Activated CD4-positive, alpha-beta T cell treated with anti-CD3 and anti-CD28 coated beads for 48 hours (primary cell): ENCODE measurements around the gene FEM1B.

ENCODE experiments used
- DNase-seq: peaks from one replicate; pipeline ENCODE4 v3.0.0-alpha.2; 2020

The FEM1B gene

DNA sequence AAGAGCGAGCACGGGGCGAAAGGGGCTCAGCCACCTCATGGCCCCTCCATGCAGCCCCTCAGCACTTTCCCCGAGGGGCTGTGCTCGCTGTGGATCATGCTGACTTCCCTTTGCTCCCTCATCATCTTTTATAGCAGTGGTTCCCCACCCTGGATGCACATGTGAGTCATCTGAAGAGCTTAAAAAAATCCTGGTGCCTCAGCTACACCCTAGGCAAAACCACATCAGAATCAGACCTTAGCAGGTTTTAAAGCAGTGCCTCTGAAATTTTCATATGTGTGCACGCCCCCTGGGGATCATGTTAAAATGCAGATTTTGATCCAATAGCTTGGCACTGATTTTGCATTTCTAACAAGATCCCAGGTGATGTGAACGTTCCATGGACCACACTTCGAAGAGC lies 50.9 kb downstream of the FEM1B start:
- no peak for DNase-seq

DNA sequence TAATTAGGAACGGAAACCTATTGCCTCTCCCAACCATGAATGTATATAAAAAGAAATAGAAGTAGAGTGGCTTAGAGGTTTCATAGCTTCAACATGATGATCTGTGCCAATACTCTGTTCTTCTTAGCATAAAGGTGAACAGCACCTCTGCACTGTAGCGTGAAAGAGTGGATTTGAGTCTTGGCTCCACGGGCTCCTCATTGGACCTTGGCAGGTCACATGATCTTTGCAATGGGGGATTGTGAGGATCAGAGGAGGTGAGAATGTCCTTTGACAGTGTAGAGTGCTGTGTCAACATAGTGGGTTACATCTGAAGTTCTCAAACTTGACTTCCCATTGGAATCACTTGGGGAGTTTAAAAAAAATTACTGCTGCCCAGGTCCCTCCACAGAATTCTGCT lies 51.4 kb downstream of the FEM1B start:
- DNase-seq, result no peak

DNA sequence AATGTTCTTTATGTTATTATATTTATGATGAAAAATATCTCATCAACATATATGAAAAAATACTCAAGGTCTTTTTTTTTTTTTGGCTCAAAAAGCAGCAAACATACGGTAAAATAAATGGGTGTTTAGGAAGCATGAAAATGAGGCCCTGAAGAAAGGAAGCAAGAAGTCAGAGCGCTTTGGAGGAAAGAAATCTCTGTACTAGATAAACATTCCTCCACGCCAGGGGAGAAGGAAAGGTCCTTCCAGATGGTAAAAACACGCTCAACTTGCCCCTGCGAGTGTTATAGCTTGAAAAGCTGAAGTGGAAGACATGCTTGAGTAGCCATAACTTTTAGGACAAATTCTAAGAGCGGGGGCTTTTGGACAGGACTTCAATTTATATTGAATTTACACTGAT lies 52.9 kb downstream of the FEM1B start:
- DNase-seq, result no peak

DNA sequence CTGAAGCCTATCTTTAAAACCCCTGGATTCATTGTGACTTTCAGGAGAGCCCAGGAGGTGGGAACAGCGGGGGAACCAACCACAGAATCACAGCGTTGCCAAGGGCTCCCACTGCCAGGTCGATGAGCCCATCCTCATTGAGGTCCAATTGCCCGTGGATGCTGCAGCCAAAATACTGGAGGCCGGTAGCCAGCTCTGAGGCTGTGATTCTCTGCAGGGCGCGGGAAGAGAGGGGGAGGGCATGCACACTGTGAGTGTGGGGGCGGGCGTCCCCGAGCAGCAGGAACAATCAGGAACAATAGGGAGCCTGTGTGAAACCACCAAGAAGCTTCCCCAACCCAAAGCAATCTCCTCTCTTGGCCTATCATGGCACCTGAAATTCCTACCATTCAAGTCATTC lies 53.4 kb downstream of the FEM1B start:
- DNase-seq, result no peak

DNA sequence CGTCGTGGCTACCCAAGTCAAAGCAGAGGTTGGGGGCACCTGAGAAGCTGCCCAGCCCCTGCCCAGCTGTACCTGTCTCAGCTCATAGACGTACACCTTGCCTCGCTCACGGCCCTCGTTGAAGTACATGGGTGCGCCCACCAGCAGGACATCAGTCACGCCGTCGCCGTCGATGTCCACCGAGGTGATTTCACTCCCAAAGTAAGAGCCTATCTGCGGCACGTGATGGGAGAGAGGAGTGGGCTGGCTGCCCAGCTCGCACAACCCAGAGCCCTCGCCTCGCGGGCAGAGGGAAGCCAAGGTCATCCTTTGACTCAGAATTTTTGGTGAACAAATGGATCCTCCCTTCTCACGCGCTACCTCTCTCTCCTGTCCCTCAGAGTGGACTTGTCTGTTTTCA lies 54.7 kb downstream of the FEM1B start:
- DNase-seq, result no peak

DNA sequence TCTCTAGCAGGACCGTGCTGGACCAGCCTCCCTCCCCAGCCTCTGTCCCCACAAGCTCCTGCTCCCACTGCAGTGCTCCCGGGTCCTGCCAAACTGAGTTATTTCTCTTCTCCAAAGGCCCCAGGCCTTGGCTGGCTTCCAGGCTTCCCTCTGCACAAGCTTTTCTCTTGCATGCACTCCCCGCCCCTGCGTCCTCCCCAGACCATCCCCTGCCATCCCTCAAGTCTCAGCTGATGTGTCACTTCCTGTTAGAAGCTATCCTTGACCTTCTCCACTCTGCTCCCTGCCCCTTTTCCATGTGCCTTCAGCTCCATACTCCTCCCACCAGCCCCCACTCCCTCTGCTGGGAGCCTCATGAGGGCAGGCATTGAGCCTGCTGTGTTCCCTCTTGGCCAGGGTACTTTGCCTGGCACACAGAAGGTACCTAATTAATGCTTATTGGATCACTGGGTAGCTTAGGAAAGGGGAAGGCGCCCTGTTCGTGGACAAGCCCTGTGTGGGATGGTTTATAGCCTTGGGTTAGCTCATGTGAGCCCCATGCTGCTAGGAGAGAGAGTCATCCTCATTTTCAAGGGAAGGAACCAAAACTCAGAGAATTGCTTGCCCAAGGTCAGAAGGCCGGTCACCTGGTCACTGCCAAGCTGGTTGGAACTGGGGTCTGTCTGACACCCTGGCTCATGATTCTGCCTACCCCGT lies 56.4 kb downstream of the FEM1B start:
- no peak for DNase-seq

DNA sequence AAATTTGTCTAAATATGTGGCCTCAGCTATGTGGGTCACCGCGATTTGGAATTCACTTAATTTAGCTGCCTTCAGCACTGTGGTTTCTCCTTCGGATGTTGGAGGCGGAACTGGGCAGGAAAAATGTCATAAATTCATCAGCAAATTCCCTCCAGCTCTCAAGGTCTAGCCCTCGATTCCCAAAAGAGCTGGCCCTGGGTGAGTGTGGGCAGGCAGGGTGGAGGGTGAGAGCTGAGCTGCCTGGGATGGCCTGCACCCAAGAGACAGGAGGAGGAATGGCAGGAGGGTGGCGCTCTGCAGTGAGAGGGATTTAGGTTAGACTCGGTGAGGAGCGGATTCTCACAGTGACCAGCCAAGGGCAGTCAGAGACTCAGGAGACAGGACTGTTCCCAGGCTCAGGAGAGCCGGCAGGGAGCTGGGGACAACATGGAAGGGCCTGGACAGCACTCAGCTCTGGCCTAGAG lies 57.1 kb downstream of the FEM1B start:
- DNase-seq, result no peak

DNA sequence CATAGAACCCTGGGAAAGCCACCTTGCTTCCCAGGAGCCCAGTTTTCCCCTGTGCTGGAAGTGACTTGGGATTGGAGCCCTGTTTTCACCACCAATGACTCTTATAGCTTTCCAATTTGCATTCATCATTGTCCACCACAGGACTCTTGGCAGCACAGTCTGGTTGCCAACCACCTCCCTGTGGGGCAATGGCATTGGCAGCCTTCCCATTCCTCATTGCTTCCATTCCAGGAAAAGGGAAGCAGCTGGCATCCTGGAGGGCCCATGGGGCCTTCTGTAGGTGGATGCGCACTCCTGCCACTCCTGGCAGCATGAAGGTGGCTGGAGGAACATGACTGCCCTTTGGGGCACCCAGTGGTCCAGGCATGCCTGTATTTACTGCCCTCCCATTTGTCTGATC lies 57.7 kb downstream of the FEM1B start:
- no peak for DNase-seq

DNA sequence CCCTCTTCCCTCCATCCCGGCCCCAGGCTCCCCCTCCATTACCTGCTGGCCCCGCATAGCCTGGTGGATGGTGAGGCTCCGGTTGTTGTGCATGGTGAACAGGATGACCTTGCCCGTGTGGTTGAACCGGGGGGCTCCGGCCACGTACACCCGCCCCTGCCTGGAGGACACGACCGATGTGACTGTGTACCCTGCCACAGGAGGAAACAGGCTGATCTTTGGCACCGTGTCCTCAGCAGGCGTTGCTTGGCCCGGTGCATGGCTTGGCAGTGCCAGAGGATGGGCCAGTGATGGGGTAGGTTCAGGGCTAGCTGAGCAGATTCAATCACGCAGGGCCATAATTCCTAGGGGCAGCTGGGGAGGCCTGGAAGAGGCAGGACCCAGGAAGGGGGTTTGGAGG lies 58.1 kb downstream of the FEM1B start:
- DNase-seq, result no peak

DNA sequence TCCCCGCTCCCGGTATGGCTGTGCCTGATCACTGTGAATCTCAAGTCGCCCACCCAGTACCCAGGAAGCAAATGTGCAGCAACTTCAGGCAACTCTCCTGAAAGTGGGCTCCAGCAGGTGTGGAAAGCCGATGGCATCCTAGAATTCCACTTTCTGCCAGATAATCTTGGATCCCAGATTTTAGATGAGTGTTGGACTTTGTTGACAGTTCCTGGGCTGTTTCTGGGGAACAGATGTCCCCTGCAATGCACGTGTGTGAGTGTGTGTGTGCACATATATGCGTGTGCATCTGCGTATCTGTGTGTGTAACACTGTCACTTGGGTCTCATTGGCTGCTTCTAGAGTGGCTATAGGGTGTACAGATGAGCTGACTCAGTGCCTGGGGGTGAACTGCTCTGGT lies 59.0 kb downstream of the FEM1B start:
- no peak for DNase-seq

DNA sequence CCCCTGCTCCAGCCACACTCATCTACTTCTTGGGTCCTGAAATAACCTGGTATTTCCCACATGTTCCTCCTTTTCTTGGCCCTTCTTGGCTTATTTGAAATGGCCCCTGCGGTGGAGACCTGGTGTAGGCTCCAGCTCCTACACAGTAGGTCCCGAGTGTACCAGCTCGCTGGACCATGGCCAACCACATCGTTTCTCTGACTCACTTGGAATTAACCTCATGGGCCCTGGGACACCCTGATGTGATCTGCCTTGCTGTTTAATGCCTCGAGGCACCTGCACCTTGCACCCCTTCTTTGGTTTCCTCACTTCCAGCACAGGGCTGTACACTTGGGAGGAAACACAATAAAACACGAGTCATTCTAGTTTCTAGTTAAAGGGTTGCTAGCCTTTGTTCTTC lies 60.3 kb downstream of the FEM1B start:
- DNase-seq, result no peak

DNA sequence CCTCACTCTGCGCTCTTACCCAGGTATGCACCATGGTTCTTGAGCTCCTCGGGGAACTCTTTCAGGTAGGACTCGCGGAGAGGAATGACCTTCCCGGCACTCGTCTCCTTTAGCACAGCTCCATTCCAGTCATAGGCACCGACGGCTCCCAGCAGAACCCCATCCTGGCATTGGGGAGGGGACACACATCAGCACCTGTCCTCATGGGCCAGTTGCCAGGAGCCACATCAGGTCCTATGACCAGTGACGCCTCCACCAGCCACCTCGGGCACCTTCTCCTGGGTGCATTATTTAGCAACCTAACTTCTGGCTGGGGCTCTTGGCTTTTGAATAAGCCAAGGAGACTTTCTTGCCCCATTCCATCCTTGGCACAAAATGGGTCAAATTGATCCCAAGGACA lies 61.9 kb downstream of the FEM1B start:
- no peak for DNase-seq

DNA sequence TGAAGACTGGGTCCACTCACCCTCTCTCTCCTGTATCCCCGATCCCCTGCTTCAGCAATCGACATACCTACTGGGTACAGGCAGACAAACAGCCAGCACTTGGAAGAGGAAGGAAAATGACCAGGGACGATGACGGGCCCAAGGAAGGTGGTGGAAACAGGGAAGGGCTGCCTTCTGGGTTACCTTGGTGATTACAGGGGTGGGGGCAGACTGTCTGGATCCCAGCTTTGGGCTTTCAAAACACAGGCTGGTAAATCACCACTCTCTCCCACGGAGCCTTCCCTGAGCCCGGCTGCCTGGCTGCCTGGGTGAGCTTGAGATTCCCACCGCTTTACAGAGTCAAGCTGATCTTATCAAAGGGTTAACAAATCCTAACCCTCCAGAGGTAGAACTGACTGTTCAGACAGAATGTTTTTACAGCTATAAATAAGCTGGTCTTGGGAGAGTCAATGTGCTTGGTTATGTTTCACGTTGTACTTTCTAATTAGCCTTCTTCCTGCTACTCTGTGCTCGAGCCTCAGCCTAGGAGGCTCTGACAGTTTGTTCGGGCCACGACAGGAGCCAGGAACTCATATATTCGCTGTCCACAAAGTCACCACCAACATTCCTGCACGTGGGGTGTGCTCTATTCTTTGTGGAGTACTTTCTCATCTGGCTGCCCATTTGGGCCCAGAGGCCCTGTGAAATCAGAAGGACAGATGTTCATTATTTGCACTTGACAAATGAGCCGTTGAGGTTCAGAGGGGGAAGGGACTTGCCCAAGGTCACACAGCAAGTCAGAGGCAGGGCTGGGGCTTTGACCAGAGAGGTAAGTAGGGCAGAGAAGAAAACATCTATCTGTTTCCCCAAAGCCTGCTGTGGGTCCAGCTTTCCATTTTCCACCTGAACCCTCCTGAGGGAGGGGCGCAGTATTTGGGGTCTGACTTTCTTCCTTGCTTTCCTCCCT lies 63.5 kb downstream of the FEM1B start:
- no peak for DNase-seq

DNA sequence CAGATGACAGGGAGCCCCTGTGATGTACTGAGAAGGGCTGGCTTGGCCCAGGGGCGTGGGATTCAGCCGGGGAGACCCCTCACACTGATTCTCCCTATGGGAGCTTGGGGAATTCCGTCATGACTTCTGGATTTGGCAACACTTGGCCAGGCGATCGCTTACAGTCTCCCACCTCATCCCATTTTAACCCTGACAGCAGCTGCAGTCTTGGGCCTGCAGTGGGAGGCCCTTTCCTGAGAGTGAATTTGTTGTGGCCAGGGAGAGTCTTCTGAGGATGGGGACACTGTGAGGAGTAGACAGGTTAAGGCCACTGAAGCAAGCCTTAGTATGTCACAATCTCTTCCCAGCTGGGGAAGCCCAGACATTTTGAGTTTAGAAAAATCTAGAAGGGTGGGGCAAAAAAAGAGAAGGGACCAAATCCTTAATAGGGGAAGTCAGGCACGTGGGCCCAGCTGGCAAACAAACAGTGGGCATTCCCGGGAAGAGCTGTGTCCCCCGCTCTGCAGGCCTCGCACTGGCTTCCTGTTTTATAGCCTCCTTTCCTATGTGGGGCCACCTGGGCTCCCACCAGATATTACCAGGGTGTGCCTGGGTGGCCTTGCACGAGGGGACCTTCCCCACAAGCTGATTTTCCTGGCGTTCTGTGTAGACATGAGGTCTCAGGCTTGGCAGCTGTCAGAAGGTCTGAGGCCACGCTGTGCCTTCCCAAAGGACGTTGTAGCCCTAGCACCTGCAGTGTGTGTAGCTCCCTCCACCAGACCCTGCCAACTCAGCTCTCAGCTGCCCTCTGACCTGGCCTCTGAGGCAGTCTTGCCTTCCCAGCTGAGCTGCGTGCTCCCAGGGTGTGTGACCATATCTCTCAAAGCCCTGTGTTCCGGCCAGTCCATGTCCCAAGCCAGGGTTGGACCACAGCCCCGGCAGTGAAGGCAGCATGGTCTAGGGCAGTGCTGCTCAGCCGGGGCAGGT lies 64.5 kb downstream of the FEM1B start:
- no peak for DNase-seq

DNA sequence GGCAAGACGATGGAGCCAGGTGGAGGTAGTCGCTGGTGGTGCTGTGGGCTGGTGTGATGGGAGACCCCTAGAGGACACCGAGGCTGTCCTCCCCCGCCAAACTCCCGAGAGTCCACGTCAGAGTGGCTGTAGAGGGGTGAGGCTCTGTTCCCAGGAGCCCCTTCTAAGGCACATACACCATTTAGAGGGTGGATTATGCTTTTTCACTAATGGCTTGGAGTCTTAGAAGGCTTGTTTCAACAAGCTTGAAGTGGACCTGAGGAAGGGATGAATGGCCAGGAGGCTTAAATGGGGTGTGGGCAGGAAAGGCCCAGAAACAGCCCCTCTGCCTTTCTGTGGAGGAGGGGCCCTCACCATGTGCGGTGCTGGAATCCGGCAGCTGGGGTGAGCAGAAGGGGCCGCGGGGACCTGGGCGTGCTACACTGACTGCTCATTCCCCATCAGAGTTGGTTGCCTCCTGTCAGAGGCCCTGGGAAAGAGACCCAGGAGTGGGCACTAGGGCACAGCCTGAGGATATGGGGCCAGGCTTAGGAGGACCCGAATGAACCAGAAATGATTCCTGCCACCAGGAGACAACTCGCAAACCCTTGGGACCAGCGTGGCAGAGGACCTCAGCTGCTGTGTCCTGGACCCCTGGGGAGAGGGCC lies 66.2 kb downstream of the FEM1B start:
- no peak for DNase-seq

DNA sequence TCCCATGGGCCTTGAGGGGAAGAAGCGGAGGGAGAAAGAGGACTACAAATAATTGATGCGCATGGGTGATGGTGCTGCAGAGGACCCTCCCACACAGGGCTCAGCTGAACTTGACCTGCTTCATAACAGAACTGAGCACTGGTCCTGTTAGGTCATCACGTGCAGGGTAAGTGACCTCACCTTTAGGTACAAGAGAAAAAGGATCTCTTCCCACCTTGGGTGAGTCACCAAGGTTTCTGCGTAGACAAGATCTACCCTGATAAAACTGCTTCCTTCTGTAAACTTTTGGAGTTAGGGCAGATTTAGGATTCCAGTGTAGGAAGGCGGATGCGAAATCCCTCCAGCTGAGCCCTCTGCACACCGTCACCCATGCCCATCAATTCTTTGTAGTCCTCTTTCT lies 67.1 kb downstream of the FEM1B start:
- DNase-seq, result no peak
